HG03520 (cell line): ENCODE measurements around the gene ZNF793.

Source experiments
- ATAC-seq: cut with Tn5 transposase; IDR thresholded peaks from one replicate; pipeline ENCODE4 v1.9.1; 2021; ENCODE audit warnings: mild to moderate bottlenecking, moderate library complexity; ENCODE audit not compliant: unreplicated experiment

ZNF793 gene

DNA sequence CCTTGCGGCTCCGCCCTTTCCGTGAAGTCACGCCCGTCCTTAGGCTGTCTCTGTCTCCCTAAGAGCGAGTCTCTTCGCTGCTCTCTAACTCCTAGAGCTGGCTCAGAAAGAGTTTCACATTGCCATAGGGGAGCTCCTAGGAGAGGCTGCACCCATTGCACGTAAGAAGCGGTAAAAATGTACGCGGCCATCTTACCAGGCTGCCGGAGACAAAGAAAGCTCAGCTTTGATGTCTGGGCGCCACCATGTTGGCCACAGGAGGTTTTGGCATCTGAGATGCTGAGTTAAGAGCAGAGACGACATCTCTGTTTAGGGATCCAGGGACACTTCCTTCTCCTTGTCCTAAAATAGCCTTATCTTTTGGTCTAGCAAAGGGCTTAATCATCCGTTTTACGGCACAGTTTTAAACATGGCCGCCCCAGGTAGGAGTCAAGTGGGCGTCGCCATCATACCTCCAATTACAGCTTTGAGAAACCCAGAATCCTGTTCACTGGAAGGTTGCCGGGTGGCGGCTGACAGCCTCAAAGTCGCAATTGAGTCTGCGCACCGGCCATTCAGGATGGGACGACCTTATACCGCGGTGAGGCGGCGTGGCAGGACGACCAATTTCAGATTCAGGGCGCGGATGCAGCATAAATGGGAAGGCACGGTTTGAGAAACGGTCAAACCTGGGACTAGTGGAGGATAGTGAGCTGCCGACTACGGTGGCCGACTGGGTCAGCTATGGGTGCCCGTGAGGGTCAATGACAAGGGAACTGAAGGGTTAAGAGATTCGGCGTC lies at the start of gene ZNF793:
TSS of gene ZNF793 (plus strand) at position 553 of the 780 bp plus-strand sequence. CDS start 16,501 bp downstream, outside the sequence.
- ATAC-seq = peak; percentile 53

GRCh38 chr19:37466277-37466797 lies 40.4 kb upstream of the ZNF793 start:
- no peak for ATAC-seq

- ATAC-seq = peak; percentile 56
Observed at GRCh38 chr19:37466798-37467607, 39.7 kb upstream of the ZNF793 start, which contains the start of gene ZNF569. ZNF569 (minus strand) TSS chr19:37467444; CDS start chr19:37444921, 22,523 bp downstream.

GRCh38 chr19:37467608-37468090 lies 39.1 kb upstream of the ZNF793 start:
- ATAC-seq = no peak

DNA sequence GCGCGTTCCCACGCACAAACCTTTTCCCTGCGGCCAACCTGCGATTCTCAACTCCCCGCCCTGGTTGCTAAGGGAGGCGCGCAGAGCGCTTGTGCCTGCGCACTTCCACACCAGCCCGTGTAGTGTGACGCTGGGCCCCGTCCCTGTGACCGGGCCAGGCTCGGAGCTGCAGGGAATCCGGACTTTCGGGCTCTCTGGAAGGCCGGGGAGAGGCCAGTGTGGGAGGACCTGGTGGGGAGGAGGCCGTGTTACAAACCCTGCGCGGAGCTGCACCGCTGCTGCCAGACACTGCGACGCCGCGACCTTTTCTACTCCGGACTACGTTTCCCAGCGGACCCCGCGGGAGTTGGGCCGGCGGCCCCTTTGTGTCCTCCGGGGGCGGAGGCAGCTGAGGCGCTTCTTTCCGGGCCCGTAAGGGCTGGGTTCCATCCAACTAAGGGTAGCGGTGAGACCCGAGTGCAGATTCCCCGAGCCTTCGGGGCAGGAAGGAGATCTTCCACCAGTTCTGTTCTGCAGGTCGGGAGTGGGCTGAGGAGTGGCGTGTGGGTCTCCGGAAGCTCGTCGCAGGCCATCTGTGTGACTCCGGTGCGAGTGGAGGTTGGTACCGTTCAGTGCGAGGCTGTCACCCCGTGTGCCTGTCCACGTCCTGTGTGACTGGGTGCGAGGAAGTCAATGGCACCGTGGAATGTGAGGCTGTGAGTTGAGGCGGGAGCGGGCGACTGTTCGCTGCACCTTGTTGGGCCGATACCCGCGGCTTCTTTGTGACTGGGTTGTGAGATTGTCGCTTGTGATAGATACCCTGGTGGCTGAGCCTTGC lies 37.6 kb upstream of the ZNF793 start, which contains the start of gene ZNF570:
TSS of gene ZNF570 (plus strand) at position 396 of the 817 bp plus-strand sequence. CDS start 999 bp downstream, outside the sequence.
- peak; percentile 51 for ATAC-seq

- ATAC-seq = no peak
Observed at GRCh38 chr19:37470216-37470615, 36.5 kb upstream of the ZNF793 start.

DNA sequence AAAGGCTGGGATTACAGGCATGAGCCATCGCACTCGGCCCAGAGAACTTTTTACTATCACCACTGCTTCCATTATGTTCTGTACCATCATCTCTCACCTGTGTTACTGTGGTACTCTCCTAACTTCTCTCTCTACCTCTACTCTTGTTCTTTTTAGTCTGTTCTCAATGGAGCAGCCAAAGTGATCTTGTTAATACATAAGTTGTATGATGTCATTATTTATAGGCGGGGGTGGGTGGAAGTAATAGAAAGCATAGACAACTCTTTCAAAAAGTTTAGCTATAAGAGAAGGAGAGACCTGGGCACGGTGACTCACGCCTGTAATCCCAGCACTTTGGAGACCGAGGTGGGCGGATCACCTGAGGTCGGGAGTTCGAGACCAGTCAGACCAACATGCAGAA lies 34.6 kb upstream of the ZNF793 start:
- ATAC-seq = no peak

DNA sequence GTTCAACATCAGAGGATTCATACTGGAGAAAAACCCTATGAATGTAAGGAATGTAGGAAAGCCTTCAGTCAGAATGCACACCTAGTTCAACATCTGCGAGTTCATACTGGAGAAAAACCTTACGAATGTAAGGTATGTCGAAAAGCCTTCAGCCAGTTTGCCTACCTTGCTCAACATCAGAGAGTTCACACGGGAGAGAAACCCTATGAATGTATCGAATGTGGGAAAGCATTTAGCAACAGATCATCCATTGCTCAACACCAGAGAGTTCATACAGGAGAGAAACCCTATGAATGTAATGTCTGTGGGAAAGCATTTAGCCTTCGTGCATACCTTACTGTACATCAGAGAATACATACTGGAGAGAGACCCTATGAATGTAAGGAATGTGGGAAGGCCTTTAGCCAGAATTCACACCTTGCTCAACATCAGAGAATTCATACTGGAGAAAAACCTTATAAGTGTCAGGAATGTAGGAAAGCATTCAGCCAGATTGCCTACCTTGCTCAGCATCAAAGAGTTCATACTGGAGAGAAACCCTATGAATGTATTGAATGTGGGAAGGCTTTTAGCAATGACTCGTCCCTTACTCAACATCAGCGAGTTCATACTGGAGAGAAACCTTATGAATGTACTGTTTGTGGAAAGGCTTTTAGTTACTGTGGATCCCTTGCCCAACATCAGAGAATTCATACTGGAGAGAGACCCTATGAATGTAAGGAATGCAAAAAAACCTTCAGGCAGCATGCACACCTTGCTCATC lies 22.2 kb upstream of the ZNF793 start:
- no peak for ATAC-seq

- ATAC-seq = no peak
Observed at GRCh38 chr19:37492213-37492612, 14.5 kb upstream of the ZNF793 start.

- ATAC-seq = no peak
Observed at GRCh38 chr19:37505958-37506386, 767 bp upstream of the ZNF793 start.

GRCh38 chr19:37507167-37507464 lies 377 bp downstream of the ZNF793 start:
- no peak for ATAC-seq

DNA sequence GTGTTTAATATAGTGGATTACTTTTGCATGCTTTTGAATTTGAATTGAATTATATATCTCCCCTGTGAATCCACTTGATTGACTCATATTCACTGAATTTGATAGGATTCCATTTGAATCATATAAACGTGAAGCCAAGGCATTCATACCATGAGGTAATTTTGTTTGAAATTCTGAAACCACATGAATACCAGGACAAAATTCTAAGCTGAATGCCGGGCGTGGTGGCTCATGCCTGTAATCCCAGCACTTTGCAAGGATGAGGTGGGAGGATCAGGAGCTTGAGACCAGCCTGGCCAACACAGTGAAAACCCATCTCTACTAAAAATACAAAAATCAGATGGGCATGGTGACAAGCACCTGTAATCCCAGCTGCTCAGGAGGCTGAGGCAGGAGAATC lies 4.4 kb downstream of the ZNF793 start:
- ATAC-seq = no peak

DNA sequence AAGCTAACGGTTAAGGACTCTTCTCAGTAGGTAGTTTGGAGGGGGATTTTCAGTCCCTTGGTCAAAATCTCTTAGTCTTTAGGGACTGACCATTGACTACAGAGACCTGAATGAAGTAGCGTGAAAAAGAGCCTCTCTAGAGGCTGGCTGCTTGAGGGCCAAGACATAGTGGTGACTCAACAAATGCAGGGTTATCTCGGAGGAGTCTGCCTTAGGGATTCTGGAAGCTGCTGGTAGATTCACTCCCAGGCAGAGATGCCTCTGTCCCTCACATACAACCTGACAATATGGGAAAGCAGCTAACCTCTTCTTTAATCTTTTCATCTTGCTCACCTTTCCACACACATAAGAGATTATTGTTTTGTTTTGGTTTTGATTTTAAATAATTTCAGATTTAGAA lies 5.1 kb downstream of the ZNF793 start:
- no peak for ATAC-seq

DNA sequence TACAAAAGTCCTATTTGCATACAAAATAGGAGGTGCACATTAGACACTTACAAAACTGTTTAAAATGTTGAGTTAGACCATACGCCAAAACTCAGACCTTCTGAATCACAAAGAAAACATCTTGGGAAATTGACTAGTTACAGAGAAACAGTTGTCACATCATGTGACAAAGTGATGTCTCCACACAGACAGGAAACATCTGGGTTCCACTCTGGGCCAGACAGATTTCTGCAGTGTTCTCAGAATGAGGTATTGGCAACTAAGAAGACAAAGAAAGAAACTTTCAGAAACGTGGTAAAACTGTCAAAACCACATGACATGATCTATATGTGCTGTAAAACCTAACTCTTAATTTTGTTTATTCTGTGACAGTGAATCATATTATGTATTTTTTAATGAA lies 6.7 kb downstream of the ZNF793 start:
- ATAC-seq = no peak

DNA sequence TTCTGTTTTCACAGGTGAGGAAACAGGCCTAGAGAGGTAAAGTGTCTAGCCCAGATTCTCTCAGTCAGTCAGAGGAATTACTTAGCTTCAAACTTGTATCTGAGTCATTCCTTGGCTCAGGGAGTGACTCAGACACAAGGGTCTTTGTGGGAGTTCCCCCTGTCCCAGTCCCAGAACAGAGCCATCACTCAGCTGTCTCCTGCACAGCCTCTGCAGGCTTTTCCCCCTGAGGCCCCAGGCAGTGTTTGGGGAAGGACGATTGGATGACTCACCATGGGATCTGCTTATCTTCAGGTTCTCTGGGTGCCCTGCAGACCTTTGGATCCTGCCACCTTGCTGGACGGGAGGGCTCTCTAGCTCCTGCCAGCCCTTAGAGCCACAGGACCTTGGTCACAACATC lies 13.2 kb downstream of the ZNF793 start:
- ATAC-seq = no peak

GRCh38 chr19:37537391-37537947 lies 30.7 kb downstream of the ZNF793 start:
- ATAC-seq = no peak

DNA sequence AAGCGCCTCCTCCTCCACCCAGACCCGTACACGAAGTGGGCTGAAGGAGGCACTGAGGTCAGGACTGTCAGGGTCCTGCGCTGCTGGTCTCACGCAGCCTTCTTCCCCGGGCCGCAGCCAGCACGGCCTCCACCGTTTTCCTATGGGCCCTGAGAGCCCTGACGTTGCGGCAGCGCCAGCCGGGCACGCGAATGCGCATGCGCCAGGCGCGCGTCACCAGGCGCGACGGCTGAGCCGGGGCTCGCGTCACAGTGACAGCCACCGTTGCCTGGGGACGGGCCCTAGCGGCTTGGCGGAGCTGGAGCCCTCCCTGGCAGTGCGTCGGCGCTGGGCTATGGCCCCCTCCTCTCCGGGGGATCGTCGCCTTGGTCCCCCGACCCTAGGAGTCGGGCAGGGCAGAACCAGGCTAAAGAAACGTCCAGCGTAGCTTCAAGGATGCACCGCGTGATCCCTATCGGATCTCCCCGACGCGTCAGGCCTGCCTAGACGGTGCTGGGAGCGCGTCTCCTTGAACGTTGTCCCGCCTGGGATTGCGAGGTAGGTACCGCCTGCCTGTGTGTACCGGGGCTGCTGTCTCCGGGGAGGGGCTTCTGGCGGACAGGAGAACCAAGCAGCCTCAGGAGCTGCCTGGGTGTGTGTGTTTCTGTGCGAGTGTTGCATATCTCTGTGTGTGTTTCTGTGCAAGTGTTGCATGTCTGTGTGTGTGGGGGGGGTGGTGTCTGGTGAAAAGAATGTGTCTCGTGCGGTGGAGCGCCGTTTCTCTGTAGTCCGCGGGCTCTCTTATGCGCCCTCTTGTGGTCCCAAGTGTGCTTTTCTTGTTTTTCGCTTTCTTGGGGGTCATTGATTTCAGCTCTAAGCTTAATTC lies 44.6 kb downstream of the ZNF793 start:
- no peak for ATAC-seq

- ATAC-seq = no peak
Observed at GRCh38 chr19:37563518-37563917, 56.8 kb downstream of the ZNF793 start.
